GM21737 (cell line): ENCODE measurements around the gene DENND1A.

Experiments
- ATAC-seq: cut with Tn5 transposase; IDR thresholded peaks from one replicate; pipeline ENCODE4 v1.9.1; 2021; ENCODE audit warnings: mild to moderate bottlenecking, moderate library complexity; ENCODE audit not compliant: unreplicated experiment

The DENND1A gene

DNA sequence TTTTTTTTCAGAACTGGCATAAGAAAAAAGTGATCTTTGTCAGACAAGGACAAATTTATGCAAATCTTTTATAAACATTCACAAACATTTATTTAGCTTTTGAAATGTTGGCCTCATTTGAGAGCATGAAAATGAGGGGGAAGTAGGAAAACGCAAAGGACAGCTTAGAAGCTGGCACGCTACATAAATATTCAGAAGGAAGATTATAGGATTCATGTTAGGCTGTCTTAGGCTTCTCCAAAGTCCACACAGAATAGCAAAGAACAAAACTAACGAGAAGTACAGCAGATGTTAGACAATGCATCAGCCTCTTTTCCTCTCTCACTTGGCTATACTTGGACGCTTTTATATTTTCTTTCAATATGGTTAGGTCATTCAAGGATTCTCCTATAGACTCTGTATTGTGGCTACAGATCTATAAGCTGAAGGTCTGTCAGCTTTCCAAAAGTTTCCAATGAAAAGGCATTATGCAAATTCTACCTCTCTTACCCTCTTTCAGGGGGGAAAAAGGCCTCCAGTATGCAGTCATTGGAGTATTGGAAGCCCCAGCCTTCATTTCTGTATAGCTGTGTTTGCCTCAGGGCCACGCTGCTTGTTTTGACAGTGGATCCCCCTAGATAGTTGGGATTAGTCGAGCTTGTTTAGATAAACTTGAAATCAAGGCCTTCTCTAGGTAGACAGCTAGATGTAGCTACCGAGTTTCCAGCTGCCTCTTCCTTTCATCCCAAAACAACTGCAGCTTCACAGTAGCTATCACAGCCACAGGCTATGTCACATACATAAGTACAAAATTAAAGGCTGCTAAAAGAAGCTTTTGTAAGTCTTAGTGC, 153.0 kb downstream of the DENND1A start:
- ATAC-seq: no peak

DNA sequence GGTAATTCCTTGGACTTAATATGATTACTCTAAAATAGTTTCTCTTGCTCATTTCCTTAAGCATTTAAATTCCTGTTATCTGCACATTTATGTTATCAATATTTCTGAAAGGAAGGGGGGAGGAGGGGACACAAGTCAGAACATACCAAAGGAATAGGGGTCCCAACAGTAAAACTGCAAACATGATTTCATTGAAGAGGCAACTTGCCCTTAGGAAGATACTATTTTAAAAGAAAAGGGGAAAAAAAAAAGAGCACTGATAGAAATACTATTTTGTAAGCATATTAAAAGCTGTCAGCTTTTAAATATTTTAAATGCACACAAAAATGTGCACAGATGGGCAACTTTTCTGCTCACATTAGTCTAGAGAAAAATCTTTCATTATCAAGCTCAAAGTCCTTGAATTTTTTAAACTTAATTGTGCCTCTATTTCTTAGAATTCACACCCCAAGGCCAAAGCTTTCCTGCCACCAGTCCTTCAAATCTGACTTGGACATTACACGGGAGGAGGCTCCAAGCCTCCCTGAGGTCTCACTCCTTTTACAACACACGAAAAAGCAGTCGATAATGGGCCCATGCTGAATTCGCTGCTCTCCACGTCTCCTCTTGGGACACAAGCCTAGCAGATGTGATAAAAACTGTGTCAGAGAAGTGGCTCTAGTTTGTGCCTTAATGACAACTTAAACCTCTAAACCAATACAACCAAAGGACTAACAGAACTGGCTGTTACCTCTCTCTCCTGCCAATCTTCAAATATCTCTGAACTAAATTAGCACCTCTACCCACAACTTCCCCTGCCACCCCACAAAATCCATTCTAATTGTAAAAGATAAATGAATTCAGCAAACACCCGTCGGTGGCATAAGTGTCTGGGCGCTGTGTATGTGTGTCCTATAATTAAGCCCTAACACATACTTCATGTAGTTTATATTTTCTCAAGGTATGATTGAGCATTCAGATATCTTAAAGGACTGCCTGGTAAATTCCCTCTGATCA, 154.3 kb downstream of the DENND1A start:
- ATAC-seq: no peak

DNA sequence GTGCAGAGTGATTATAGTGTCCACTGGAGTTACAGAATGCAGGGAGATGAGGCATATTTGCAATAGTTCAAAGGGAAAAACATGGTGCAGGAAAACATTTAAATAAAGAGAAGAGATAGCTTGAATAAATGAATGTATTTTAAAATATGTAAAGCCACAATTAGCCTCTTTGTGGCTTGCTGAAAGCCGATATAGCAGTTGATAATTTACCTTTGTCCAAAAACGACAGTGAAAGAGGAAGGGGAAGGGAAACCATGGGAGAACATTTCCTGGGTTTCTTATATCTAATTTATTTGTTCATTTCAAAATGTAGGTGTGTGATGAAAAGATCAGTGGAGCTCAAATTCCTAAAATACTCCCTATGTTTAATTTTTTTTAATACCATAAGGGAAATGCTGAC, 156.1 kb downstream of the DENND1A start:
- ATAC-seq: no peak

DNA sequence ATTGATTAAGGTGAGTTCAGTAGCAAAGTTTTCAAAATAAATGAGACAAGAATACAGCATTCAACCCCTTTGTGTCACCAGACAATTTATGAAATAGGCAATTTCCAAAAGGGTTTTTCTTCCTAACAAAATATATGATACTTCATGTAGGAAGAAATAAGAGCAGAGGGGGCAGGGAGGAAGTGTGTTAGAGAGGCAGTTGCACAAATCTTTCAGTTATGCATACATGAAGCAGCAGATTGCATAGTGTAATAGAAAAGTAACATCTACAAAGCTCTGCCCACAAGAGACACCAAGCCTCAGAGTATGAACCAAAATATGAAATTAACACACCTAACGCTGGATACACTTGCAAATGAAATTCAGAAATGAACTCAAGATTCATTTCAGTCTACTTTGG, 157.0 kb downstream of the DENND1A start:
- no peak for ATAC-seq

DNA sequence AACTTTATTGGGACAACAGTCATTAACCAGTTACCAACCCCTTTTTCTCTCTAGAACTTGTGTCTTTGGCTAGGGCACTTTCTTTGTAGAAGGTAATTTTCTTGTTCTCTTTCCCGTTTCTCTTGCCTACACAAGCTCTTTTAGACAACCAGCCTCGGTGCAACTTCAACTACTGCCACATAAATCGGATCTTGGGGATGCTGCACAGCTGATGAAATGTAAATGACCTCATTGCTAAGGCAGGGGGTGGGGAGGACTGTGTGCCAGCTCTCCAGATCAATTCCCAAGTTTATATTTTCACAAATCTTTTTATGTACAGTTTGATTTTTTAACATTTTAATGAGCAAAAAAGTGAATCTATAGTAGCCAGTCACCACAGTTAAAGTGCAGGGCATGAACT, 157.6 kb downstream of the DENND1A start:
- no peak for ATAC-seq

DNA sequence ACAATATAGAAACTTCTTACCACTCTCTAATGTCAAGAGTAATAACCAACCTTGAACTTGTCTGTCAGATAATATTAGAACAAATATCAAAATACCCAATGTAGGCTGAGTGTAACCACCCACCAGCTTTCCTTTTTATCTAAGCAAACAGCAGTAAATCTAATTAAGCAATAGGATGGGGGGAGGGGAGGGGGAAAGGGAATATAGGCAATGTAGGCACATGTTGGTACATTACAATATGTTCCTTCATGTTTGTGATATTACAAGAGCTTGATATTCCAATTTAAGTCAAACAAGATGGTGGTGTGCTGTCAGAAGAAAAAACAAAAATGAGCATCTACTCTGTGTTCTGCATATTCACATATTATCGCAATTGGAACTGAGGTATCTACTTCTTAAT, 158.2 kb downstream of the DENND1A start:
- ATAC-seq: no peak

DNA sequence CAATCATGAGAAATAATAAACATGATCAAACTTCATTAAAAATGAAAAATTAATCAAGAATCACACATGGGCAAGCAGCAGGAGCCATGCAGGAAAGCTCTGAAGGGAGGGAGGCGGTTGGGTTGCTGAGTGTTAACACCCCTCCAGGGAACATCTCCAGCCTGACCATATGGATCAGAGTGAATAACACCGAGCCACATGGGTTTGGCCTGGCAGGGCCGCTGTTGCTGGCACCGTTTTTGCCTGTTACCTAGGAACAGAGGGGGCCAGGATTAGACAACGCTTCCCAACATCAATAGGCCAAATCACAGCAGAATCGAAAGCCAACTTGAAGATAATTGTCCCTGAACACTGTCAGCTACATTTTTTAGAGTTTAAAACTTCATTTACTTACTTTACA, 160.2 kb downstream of the DENND1A start:
- ATAC-seq: no peak

DNA sequence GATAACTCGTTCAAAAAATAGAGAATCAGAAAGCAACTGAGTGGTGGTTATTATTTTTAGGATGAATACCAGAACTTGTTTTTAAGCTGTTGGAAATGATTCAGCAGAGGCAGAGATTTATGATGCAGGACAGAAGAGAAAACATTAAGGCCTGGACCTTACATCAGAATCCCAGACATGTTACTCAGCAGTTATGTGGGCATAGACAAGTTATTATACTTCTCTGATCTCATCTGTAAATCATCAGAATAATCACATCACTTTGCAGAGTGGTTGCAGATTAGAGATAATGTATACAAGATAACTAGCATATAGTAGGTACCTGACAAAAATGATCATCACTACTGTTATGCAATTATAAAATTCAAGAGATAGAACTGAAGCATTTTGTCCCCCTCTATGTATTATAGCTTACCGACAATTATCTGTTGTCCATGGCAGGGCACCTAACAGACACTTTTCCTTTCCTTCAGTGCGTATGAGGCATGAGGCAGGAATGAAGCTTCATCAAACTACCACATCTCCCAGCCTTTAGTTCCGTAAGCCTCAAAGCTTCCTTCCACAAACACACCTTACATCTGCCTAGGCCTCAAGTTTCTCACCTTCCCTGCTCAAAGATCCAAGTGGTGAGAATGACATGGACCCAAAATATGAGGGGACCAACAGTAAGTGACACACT, 165.9 kb downstream of the DENND1A start:
- no peak for ATAC-seq

DNA sequence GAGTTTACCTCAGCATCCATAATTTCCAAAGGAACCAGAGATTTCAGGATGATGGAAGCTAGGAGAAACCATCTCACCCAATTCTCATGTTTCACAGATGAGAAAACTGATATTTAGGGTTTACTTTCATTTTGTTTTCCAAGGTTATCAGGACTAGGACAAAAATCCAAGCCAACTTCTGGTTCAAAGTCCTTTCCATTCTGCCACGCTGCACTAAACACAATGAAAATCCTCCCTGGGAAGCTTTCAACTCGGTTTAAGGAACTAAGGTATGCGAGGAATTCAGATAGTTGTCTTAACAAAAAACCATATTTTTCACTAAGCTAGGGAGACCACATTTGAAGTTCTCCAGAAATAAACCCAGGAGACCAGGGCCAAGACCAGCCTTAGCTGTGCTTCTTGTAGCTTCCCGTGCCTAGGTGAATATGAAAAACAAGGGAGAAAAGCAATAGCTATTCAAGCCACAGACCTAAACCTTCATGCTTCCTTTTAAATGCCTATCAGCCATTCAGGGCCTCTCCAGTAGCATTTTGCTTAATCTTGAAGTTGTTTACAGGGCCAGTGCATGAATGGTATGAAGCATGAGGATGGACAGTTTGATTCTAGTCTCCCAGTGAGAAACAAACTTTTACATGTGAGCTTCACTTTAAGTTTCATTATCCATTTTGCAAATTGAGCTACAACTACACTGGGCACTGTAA, 167.9 kb downstream of the DENND1A start:
- ATAC-seq: no peak

DNA sequence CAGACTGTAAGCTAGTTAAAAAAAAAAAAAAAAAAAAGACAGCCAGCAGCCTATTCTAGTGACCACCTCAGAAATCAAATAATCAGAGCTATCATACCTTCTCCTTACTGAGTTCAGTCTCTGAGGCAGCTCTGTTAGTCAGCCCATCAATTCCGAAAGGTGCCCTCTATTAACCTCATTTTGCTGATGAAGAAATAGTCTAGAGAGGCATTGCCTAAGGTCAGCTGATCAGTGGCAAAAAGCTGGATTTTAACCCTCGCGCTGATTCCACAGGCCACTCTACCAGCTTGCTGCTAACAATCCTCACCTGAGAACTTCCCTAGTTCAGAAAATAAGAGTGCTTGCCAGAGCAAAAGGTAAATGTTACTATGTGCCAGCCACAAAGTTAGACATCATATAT, 172.0 kb downstream of the DENND1A start:
- ATAC-seq: no peak

DNA sequence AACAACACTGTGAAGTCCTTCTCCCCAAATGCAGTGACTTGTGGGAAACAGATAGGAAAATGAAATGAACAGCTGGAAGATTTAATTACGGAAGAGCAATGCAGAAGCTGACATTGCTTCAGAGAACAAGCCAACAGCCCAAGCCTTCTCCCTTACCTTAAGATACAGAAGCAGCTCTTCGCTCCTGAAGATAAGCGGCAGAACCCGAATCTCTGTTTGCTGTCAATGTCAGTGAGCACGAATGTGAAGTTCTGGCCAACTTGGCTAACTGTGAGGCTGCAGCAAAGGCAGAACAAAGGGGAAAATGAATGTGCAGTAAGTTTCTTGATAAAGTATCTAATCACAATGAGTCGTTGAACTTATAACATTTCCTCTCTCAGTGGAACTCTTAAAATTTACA, 172.4 kb downstream of the DENND1A start:
- ATAC-seq: no peak

DNA sequence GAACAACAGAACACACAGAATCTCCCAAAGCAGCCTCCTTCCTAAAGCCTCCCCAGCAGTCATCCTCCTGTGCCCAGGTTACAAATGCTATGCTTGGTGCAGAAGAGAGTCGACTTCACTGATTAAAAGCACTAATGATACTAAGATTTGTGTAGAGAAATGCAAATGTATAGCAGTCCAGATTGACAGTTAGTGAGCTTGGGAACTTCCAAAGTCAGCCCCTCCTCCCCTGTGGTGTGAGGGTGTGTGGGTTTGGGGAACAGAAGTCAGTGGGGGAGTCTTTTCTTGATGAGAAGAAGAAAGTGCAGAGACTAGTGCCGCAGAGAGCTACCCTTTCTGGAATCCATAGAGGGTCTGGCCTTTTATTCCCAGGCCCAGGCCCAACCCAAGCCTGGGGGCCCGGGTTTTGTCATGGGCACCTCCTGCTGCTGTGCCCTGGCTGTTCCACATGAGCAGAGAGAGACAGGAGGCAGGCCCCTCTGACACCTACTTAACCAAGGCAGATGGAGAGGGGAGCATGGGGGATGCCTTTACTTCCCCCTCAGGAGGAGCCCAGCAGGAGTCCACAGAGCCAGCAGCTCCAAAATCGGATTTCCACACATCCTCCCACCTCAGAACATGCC, 173.3 kb downstream of the DENND1A start:
- no peak for ATAC-seq

DNA sequence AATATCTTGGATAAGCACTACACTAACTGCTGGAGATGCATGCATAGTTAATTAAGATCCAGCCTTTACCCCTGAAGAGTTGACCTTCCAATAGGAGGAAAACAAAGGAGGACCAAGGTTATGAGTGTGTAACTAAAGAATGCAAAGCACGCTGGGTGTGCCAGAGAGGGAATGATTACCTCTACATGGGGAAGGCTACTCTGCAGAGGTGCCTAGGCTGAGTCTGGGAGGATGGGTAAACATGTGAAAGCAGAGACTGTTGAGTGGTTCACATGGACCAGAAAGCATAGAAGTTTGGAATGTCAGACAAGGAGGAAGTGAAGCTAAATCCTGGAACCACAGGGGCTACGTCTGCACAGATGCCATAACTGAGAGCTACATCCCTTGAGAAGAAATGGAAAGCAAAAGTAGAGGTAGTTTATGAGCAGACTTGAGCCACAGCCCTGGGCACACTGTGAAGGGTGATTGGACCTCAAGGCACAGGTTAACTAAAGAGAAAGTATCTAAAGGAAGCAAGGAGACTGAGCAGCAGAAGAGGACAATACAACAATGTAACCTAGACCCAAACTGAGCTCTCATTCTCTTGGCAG, 176.2 kb downstream of the DENND1A start:
- ATAC-seq: no peak

DNA sequence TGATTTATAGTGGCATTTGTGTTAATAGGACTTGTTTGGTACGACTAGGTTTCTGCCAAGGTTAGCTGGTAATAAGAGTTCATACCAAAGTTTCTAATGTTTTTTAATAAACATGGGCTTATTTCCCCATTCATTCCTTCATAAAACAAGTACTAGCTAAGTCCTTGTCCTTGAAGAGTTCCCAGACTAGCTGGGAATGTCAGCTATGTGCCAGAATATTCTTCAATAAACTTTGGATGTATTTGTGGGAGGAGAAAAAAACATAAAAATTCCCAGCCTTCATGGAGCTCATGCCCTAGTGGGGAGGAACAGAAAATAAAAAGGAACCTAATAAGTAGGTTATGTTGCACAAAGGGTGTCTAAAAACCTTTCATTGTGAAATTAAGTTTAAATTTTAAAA, 176.9 kb downstream of the DENND1A start:
- ATAC-seq: no peak

DNA sequence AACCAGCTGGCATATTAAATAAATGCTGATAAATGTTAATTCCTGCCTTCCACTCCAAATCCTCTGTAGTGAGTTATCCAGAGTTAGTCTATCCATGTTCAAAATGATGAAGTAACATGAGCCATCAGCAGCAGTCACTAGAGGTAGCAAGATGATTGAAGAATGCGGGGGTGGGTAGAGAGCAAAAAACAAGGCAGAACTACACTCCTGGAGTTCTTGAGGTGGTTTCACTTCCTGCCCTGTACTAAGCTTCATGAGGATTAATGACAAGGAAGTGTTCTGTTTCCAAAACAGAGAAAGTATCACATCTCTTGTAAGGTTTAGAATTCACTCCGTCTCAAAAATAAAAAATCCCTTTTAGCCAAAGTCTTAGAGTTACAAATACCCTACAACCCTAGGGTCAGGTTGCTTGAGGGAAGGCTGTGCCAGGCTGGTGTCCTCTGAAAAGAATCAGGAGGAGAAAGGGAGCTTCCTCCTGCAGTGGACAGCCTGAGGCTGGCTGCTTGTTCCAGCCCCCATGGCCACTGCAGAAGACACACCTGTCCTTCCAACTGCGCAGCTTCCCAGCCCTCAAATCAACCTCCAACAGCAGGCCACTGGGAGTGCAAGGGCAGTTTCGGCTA, 180.2 kb downstream of the DENND1A start:
- peak; percentile 61 for ATAC-seq

DNA sequence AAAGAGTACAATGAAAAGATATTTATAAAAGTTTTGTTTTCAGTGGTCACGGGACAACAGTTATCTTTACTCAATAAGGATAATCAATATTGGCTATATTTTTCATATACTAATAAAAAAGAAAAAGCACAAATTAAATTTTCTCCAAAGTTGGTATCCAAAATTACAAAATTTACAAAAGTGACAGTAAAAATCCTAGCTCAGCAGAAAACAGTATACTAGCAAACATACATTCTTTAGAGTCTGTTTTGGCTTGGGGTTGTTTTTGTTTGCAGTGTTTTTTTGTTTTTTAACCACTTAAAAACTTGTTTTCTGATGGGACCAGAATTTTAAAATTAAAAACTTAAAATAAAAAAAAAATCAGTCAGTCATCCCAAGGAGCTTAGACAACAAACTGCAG, 183.2 kb downstream of the DENND1A start:
- no peak for ATAC-seq

DNA sequence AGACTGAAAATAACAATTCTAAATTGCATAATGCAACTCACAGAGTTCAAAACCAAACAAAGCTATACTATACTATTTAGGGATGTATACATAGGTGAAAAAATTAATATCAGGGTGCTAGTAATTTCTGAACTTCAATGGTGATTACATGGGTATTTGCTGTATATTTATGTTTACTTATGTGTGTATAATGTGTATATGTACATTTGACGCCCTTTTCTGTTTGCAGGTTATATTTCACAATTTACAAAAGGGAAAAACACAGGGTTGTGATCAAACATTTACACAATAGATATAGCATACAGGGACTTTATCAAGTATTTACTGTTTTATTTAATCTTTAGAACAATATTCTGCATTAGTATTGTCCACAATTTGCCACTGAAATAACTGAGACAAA, 184.0 kb downstream of the DENND1A start:
- ATAC-seq: no peak

DNA sequence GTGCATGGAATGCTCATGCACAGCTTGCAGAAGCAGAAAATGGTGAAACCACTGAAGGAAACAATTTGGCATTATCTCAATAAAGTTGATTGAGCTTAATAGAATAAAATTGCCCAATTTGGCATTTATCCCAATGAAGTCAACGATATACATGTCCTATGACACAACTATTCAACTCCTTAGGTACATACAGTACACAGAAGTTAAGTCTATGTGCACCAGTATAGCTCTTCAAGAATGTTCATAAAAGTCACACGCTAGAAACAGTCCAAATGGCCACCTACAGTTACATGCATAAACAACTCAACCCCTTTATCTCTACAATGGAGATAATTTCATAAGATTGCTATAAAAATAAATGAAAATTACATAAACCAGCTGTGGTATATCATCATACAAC, 184.5 kb downstream of the DENND1A start:
- ATAC-seq: no peak

DNA sequence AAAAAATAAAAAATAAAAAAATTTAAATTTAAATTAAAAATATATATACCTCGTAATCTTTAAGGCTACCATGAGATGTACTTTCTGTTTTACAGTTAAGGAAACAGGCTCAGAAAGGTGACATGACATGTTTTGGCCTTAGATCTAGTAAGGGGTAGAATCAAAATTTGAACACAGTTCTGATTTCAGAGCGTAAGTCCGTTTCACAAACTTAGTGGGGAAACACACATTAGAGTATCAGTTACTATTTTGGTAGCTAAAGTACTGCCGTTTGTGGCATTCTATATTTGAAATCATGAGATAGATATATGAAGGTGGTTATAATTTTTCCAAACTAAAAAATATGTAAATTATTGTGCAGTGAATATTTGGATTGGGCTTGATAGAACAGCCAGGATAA, 186.2 kb downstream of the DENND1A start:
- no peak for ATAC-seq
